Activated T-cell treated with anti-CD3 and anti-CD28 coated beads for 24 hours (primary cell): ENCODE data around the gene RXFP4.
"Not testable (repeated sequence)": the region's sequence is repeated elsewhere in the genome, so short reads cannot be mapped to it uniquely, and the experiment has no call there.

Experiments used
- DNase-seq: peaks from one replicate; pipeline ENCODE4 v3.0.0-alpha.2; 2020; ENCODE audit warnings: low read depth

RXFP4 gene, protein sequence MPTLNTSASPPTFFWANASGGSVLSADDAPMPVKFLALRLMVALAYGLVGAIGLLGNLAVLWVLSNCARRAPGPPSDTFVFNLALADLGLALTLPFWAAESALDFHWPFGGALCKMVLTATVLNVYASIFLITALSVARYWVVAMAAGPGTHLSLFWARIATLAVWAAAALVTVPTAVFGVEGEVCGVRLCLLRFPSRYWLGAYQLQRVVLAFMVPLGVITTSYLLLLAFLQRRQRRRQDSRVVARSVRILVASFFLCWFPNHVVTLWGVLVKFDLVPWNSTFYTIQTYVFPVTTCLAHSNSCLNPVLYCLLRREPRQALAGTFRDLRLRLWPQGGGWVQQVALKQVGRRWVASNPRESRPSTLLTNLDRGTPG

GRCh38 chr1:155940993-155941844 lies at the start of gene RXFP4:
TSS of gene RXFP4 (plus strand) at chr1:155941638. CDS start at chr1:155941710, 72 bp downstream.
- no peak for DNase-seq

DNA sequence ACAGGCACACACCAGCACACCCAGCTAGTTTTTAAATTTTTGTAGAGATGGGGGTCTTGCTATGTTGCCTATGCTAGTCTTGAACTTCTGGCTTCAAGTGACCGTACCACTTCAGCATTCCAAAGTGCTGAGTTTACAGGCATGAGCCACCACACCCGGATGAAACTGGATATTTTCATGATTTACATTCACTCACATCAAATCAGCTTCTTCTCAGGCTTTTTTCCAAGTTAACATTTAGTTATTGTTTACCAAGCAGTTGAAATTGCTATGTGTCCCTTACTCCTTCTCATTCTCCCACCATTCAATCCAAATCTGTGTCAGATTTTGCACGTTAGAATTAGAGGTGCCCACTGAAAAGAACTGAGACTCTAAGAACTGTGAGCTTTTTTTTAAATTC lies 48.6 kb upstream of the RXFP4 start:
- no peak for DNase-seq

GRCh38 chr1:155893389-155894142 lies 47.9 kb upstream of the RXFP4 start:
- DNase-seq: no peak

DNA sequence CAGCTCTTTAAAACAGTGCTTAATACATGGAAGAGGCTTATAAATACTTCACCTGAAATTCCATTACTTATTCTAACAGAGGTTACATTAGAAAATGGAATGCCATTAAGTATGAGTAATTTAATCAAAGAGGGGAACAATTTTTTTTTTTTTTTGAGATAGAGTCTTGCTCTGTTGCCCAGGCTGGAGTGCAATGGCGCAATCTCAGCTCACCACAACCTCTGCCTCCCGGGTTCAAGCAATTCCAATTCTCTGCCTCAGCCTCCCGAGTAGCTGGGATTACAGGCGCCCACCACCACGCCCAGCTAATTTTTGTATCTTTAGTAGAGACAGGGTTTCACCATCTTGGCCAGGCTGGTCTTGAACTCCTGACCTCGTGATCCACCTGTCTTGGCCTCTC lies 45.8 kb upstream of the RXFP4 start:
- DNase-seq: not testable (repeated sequence)

- DNase-seq: not testable (repeated sequence)
Observed at GRCh38 chr1:155896476-155896875, 45.0 kb upstream of the RXFP4 start.

GRCh38 chr1:155897746-155898145 lies 43.7 kb upstream of the RXFP4 start:
- DNase-seq: no peak

DNA sequence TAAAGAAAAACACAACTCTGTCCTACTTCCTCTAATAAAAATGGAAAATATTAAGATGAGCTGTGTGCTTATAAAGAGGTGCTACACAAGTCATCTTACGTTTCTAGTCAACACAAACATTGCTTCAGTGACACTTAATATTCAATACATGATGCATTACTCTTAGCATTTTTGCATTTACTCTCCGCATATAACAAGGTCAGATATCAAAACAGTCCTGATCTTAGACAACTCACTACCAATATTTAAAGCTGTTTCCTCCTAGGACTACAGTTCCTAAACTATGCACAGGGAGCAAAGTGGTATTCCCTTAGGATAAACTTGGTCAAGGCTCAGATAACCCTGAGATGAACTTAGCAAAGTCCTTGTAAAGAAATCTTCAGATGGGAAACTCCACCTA lies 42.5 kb upstream of the RXFP4 start:
- no peak for DNase-seq

DNA sequence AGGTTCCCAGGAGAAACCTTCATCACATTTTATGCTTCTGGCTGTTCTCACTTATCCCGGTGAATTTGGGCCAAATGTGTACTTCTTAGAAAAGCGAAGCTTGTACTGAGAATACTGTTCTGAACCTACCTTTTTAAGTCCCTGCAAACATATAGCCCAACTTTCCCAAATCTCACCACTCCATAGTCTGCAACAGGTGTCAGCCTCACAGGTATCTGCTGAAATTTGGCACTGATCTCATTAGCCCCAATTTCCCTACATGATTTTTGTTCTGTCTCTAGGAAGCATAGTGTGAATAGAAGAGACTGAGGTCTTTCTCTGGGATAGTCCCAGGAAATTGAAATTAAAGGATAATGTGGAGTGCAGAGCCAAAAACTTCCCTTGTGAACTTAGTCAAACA lies 41.8 kb upstream of the RXFP4 start:
- DNase-seq: no peak

DNA sequence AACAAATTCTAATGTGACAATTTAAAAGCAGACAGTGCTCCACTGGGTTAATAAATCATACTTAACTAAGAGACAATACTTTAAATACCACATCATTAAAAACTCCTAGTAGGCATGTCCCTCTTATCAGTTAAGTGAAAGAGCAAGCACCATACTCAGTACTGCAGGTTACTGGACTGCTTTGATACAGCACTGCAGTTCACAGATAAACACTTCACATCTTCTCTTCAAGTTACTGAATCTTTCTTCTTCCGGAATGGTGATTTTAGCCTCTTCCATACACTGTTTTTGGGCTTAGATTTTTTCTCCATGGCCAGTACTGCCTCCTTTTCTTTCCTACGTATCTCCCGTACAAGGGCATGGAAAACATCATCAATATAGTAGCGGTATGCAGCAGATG lies 41.3 kb upstream of the RXFP4 start:
- no peak for DNase-seq

DNA sequence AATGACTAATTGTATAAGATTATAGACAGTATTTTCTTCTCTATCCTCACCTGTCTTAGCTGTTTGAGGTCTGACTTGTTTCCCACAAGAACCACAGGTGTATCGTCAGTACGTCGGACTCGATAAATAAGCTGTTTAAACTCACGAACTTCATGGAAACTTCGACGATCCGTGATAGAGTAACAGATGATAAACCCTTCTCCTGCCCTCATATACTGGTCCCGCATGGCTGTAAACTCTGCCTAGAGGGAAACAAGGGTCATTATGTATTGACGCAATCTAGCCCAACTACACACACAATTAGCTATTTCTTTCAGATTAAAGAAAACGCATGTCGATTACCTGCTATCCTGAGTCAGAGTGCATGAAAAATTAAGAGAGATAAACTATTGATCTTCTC lies 37.2 kb upstream of the RXFP4 start:
- no peak for DNase-seq

DNA sequence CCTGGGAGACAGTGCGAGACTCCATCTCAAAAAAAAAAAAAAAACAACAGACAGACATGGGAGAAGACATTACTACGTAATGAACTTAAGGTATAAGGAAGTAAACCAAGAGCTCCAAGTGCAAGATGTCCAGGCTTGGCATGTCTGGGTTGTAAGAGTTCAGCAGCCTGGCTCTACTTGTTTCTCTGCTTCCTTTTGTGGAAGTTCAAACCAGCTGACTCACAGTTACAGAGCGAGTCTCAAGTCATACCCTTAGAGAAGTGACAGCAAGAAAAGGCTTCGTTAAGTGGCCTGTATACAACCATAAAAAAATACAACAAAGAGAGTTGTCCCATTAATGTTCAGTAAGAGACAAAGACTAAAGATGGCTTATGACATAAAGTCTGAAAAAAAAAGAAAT lies 31.5 kb upstream of the RXFP4 start:
- no peak for DNase-seq

GRCh38 chr1:155910621-155911121 lies 30.8 kb upstream of the RXFP4 start:
- DNase-seq: no peak

DNA sequence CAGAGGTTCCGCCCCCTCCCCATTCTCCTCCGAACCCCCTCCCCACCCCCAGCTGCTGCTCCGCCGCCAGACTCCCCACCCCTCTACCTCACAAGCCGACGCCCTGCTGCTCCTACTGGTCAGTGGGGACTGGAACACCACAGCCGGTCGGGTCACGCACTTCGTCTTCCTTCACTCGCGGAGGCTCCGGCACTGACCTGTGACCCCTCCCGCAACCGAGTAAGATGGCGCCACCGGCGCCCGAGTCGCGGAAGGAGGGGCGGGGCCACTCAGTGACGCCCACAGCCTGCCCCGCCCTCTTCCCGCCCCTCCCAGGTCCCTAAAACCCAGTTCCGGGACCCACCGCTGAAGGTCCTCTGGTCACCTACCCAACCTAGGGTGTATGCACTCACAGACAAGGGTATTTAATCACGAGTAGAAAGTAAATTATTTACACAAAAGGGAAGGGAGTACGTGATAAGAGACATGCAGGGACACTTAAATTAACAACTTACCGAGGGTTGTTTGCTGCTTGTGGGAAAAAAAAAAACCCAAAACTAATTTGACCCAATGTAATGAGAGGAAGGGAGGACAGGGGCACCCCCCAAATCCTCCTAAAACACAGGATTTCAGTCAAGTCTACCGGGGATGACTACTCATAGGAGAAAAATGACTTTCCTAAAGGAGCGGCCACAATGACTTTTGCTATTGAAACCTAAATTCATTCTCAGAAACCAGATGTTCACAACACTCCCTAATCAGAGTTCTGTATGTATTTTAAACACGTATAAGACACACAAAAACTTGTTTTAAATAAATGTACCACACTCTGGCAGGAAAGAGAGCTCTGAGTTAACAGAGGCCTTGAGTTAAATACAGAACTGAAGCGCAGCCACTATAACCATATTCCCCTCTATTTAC lies 30.0 kb upstream of the RXFP4 start, which contains the start of gene RIT1:
Gene RIT1 (minus strand): TSS at position 194 of the 900 bp plus-strand sequence. CDS start 588 bp downstream, outside the sequence.
- peak; percentile 70 for DNase-seq

DNA sequence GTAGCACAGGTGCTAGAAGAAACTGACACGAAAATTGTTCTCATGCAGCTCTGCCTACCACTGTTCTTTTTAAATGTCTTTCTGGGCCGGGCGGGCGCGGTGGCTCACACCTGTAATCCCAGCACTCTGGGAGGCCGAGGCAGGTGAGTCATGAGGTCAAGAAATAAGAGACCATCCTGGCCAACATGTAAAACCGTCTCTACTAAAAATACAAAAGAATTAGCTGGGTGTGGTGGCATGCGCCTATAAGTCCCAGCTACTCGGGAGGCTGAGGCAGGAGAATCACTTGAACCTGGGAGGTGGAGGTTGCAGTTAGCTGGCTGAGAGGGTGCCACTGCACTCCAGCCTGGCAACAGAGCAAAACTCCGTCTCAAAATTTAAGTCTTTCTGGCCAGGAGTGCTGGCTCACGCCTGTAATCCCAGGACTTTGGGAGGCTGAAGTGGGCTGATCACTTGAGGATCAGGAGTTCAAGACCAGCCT lies 29.3 kb upstream of the RXFP4 start:
- no peak for DNase-seq

DNA sequence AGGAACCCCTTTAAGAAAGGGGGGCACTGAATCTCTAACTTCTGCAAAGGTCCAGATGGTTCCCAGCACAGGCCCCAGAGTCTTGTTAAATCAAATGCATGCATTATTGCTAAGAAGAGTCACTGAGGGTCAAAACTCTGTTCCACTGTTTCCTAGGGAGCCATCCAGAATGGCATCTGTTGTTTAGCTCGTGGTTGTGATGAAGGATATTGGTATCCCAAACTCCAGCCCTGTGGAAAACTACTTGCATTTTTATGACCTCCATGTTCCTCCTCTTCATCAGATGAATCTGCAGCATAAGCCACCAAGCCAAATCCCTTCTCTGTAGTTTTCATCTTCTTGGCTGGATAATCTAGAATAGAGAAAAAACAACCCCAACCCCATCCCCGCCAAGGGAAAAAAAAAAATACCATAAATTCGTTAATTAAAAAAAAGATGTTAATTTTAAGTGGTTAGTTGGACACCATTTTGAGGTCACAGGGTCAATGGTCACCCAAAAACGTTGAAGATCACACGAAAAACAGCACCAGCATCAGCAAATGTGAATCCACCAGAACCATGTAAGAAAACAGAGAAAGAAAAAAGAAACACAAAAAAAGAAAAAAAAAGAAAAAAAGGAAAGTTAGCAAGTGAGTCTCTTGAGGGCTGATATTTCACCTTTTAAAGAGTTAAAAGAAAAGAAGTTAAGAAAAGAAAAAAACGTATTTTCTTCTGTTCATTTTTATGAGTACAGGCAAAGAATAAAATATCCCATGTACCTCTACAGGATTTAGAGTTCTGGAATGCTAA lies 27.3 kb upstream of the RXFP4 start:
- DNase-seq: no peak

GRCh38 chr1:155918660-155919059 lies 22.8 kb upstream of the RXFP4 start:
- no peak for DNase-seq

DNA sequence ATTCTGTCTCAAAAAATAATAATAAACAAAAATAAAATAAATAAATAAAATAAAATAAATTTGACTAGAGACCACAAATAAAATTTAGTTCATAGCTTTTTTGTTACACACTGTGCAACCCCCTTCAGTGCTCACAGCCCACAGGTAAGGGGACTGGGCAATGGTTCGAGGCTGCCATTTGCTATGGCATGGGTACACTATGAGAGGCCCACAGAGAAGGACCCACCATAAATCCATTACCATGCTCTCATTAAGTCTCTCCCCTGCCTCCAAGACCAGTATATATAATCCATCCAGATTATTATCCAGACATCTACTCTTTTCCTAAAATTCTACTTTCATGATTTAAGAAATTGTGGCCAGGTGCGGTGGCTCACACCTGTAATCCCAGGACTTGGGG lies 21.6 kb upstream of the RXFP4 start:
- DNase-seq: no peak

GRCh38 chr1:155920717-155921116 lies 20.7 kb upstream of the RXFP4 start:
- no peak for DNase-seq

DNA sequence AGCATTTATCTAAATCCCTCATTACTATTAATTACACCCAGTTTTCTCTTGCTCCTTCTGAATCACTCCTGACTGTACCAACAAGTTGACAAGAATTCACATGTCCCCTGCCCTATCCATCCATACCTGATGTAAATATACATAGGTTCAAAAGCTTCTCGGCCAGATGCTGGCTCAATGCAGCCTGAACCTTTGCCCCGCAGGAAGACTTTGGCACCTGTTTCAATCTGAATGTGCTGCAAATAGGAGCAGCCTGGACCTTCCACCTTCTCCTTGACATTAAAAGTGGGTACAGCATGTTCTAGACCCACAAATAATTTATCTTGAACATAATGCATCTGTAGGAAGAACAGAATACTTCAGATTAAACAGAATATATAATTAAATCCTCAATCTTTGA lies 15.9 kb upstream of the RXFP4 start:
- no peak for DNase-seq

DNA sequence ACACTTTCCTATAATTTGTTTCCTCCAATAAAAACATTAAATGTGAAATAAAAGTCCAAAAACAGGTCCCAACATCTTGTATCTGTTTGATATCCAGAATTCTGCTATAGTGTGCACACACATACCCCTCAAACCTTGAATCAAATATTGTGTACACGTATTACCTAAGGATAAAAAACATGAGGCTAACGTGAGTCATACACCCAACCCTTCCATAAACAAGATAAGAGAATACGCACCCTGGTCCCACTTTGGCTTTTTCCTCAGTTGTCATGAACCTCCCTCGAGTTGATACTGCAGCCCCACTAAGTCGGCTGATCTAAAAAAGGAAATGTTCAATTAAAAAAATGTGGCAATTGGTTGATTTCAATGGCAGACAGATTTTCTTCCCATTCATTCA lies 12.4 kb upstream of the RXFP4 start:
- no peak for DNase-seq
